Activated CD8-positive, alpha-beta memory T cell treated with anti-CD3 and anti-CD28 coated beads, Interleukin-2, amount 10 ng/mL, durations not matched to agents 7 days and 5 days (primary cell): ENCODE results near the gene PAFAH1B1. TPM values are rescaled to one million over a fixed set of nuclear protein-coding genes. Genes with fewer than 3 reads are reported as not detected.
"Not testable (repeated sequence)": the region's sequence is repeated elsewhere in the genome, so short reads cannot be mapped to it uniquely, and the experiment has no call there.

Source experiments
- ATAC-seq: fragments of 150-1000 bp; cut with Tn5 transposase; one replicate; pipeline ENCODE4 v1.10.0; 2021; ENCODE audit warnings: moderate library complexity
- CTCF ChIA-PET: fragments of 350-600 bp; sonication (Branson Sonifier 250); formaldehyde crosslinking; loops from one replicate; lab custom pipeline; 2021; ENCODE audit warnings: antibody characterized with exemption; lab: Charles Lee
- DNase-seq: peaks from one replicate; pipeline ENCODE4 v3.0.0-alpha.2; 2020
- H3K27ac Mint-ChIP-seq: one replicate; pipeline ENCODE4 v1.8.0; 2021; ENCODE audit warnings: mild to moderate bottlenecking, mixed read lengths
- H3K27me3 Mint-ChIP-seq: one replicate; pipeline ENCODE4 v1.8.0; 2021; ENCODE audit warnings: mixed read lengths
- H3K36me3 Mint-ChIP-seq: one replicate; pipeline ENCODE4 v1.8.0; 2021; ENCODE audit warnings: mild to moderate bottlenecking, mixed read lengths
- H3K4me1 Mint-ChIP-seq: one replicate; pipeline ENCODE4 v1.8.0; 2021; ENCODE audit warnings: mixed read lengths
- H3K4me3 Mint-ChIP-seq: one replicate; pipeline ENCODE4 v1.8.0; 2021; ENCODE audit warnings: mild to moderate bottlenecking, moderate library complexity, mixed read lengths
- H3K9me3 Mint-ChIP-seq: one replicate; pipeline ENCODE4 v1.8.0; 2022; ENCODE audit warnings: low read depth, mixed read lengths
- total RNA-seq, 2 experiments: library from RNA; stranded (reverse); gene quantifications; one replicate each; pipeline ENCODE4 v1.2.3, GENCODE V29; 2021

Gene PAFAH1B1
- total RNA-seq, 2 experiments from 2014 or later = 170 to 175 TPM

DNA sequence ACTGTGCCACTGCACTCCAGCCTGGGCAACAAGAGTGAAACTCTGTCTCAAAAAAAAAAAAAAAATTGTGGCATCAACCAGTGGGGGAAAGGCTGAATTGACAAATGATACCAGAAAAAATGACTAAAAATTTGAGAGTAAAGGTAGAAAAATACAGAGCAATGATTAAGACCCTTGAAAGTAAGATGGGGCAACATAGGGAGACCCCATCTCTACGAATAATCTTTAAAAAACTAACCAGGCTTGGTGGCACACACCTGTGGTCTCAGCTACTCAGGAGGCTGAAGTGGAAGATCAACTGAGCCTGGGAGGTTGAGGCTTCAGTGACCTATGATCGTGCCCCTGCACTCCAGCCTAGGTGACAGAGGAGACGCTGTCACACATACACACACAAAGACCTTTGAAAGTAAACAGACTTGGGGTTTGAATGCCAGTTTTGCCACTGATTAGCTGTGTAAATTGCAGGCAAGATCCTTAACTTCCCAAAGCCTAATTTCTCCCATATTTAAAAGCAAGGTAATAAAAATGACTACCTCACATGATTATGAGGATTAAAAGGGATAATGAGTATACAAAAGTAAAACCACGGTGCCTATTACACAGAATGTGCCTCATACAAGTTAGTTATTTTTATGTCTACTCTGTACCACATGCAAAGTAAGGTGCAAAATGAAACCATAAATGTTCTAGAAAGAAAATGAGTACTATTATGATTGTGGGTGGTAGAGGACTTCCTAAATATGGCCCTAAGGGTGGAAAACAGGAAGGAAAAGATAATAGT, 21.7 kb upstream of the PAFAH1B1 start:
- DNase-seq = no peak
- no peaks in the 10 kb centered on the region for H3K27me3 Mint-ChIP-seq
- peaks cover 10% of the 10 kb centered on the region for H3K4me1 Mint-ChIP-seq
- H3K4me3 Mint-ChIP-seq = no peak overlapping the region
- CTCF ChIA-PET = interaction anchor here (1.2 kb wide), 1 partner anchor 11 kb away, joined by 4 read pairs; no protein-coding TSS in a partner anchor
- no peaks in the 10 kb centered on the region for H3K36me3 Mint-ChIP-seq
- ATAC-seq = no peak
- H3K27ac Mint-ChIP-seq = no peak overlapping the region
- no peaks in the 10 kb centered on the region for H3K9me3 Mint-ChIP-seq

DNA sequence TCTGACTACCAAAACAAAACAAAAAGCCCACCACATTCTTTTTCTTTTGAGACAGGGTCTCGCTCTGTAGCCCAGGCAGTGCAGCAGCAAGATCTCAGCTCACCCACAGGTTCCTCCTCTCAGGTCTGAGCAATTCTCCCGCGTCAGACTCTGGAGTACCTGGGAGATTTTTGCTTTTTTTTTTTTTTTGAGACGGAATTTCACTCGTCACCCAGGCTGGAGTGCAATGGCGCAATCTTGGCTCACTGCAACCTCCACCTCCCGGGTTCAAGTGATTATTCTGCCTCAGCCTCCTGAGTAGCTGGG, 21.2 kb upstream of the PAFAH1B1 start:
- CTCF ChIA-PET = interaction anchor here (1.2 kb wide), 1 partner anchor 10 kb away, joined by 4 read pairs; no protein-coding TSS in a partner anchor
- H3K27ac Mint-ChIP-seq, DNase-seq, ATAC-seq, H3K9me3 Mint-ChIP-seq, H3K27me3 Mint-ChIP-seq, H3K4me3 Mint-ChIP-seq, H3K36me3 Mint-ChIP-seq, H3K4me1 Mint-ChIP-seq: not testable (repeated sequence)

DNA sequence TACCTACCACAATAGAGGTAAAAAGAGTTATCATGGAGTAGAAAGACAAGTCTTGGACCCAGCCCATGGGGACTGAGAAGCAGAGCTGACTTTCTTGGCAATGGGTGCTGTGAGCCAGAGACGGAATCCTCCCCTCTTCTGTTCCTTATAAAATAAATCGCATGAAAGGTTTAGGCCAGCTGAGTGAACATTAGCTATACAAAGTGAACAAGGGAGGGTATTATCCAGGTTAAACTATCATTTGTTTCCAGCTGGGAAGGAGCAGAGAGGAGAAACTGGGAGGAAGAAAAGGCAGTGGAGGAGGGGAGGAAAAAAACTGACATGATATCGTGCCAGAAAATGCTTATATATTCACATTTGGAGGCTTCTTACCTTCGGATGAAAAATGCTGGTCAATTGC, 13.3 kb upstream of the PAFAH1B1 start:
- no peaks in the 10 kb centered on the region for H3K36me3 Mint-ChIP-seq
- CTCF ChIA-PET = no interaction called here
- DNase-seq = no peak
- H3K4me3 Mint-ChIP-seq = no peak overlapping the region
- H3K9me3 Mint-ChIP-seq = no peaks in the 10 kb centered on the region
- H3K4me1 Mint-ChIP-seq = no peaks in the 10 kb centered on the region
- ATAC-seq = no peak
- H3K27ac Mint-ChIP-seq = no peak overlapping the region
- H3K27me3 Mint-ChIP-seq = peaks cover 12% of the 10 kb centered on the region

DNA sequence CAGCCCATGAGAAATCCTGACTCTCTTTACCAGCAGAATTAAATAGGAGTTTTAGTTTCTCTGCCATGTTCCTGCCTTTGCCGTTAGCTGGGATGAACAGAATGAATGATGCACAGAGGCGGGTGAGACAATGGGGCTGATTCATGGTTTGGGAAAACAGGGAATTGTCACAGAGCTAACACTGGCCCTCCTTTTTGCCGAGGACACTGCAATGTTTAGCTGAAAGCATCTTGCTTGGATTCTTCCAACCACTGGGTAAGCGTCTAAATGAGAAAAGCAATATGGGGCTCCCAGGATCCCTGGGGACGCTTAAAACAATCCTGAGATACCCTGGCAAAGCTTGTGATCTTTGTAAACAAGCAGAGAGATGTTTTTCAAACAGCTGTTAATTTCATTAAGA, 12.8 kb upstream of the PAFAH1B1 start:
- Mint-ChIP-seq H3K4me1 (no peaks in the 10 kb centered on the region), H3K4me3 (no peak overlapping the region), H3K27ac (no peak overlapping the region), H3K27me3 (peaks cover 12% of the 10 kb centered on the region), H3K9me3 (no peaks in the 10 kb centered on the region), H3K36me3 (no peaks in the 10 kb centered on the region)
- DNase-seq (no peak), ATAC-seq (no peak)
- CTCF ChIA-PET = no interaction called here

DNA sequence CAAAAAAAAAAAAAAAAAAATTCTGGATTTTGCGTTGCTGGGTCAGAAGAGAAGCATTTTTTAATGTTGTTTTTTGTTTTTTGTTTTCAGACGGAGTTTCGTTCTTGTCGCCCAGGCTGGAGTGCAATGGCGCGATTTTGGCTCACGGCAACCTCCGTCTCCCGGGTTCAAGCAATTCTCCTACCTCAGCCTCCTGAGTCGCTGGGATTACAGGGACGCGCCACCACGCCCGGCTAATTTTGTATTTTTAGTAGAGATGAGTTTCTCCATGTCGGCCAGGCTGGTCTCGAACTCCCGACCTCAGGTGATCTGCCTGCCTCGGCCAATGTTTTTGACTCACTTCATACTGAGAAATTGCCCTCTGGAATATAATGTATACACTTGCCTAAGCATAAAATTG, 11.0 kb upstream of the PAFAH1B1 start:
- Mint-ChIP-seq H3K27ac (no peak overlapping the region), H3K36me3 (no peaks in the 10 kb centered on the region), H3K4me1 (no peaks in the 10 kb centered on the region), H3K9me3 (no peaks in the 10 kb centered on the region), H3K4me3 (no peak overlapping the region), H3K27me3 (peaks cover 19% of the 10 kb centered on the region)
- CTCF ChIA-PET = interaction anchor here (1.4 kb wide), 1 partner anchor 11 kb away, joined by 4 read pairs; no protein-coding TSS in a partner anchor
- no peak for DNase-seq
- ATAC-seq = no peak

DNA sequence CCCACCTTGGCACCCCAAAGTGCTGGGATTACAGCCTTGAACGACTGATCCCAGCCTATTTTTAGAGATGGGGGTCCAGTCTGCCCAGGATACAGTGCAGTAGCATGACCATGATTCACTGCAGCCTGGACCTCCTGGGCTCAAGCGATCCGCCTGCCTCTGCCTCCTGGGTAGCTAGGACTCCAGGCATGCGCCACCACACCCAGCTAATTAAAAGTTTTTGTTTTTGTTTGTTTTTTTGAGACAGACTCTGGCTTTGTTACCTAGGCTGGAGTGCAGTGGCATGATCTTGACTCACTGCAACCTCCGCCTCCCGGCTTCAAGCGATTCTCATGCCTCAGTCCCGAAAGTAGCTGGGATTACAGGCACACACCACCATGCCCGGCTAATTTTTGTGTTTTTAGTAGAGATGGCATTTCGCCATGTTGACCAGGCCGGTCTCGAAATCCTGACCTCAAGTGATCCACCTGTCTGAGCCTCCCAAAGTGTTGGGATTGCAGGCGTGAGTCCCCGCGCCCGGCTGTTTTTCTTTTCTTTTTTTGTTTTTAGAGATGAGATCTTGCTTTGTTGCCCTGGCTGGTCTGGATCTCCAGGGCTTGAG, 2.3 kb upstream of the PAFAH1B1 start:
- no peaks in the 10 kb centered on the region for H3K9me3 Mint-ChIP-seq
- no peak overlapping the region for H3K27ac Mint-ChIP-seq
- CTCF ChIA-PET = no interaction called here
- H3K36me3 Mint-ChIP-seq = peaks cover 2% of the 10 kb centered on the region
- DNase-seq = no peak
- H3K27me3 Mint-ChIP-seq = peaks cover 5% of the 10 kb centered on the region
- H3K4me1 Mint-ChIP-seq = peaks cover 14% of the 10 kb centered on the region
- no peak for ATAC-seq
- H3K4me3 Mint-ChIP-seq = no peak overlapping the region

DNA sequence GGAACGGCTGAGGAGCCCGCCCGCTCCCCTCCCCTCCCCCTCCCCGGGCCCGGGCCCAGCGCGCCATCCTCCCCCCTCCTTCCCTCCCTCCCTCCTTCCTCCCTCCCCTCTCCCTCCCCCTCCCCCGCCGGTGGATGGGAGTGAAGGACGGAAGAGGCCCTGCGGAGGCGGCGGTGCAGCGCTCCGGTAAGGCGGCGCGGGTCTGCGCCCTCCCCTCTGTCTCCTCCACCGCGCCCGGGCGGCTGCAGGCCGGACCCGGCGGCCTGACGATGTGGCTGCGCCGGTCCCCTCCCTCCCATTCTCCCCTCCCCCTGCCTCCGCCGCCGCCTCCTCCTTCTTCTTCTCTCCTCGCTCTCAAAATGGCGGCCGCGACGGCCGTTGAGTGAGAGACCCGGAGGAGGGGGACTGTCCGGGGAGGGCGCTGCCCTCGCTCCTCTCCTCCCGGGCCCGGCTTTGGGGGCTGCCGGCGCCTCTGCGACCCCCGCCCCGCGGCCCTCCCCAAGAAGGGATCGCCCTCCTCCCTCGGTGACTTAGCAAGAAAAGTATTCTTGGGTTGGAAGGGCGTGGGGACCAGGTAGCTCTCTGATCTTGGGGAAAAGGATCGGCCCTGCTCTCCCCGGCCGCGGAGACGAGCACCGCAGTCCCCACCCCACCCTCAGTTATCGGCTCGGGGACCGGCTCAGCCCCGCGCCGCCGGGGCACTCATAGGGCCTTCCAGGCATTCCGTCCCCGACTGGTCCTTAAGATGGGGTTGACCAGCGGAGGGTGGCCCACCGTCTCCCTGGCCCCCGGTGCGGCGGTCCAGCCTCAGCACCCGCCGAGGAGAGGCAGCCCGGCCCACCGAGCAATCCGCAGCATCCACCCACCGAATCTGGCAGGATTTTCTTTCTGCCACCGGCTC, 617 bp downstream of the PAFAH1B1 start:
- H3K36me3 Mint-ChIP-seq = peaks cover 16% of the 10 kb centered on the region
- CTCF ChIA-PET = interaction anchor here (1.5 kb wide), 1 partner anchor 80 kb away, joined by 4 read pairs; no protein-coding TSS in a partner anchor
- ATAC-seq = peak; percentile 67
- H3K9me3 Mint-ChIP-seq = no peaks in the 10 kb centered on the region
- no peaks in the 10 kb centered on the region for H3K27me3 Mint-ChIP-seq
- H3K27ac Mint-ChIP-seq = peak overlapping the region; percentile 96
- DNase-seq = peak; percentile 88
- H3K4me1 Mint-ChIP-seq = peaks cover 35% of the 10 kb centered on the region
- peak overlapping the region; percentile 90 for H3K4me3 Mint-ChIP-seq

DNA sequence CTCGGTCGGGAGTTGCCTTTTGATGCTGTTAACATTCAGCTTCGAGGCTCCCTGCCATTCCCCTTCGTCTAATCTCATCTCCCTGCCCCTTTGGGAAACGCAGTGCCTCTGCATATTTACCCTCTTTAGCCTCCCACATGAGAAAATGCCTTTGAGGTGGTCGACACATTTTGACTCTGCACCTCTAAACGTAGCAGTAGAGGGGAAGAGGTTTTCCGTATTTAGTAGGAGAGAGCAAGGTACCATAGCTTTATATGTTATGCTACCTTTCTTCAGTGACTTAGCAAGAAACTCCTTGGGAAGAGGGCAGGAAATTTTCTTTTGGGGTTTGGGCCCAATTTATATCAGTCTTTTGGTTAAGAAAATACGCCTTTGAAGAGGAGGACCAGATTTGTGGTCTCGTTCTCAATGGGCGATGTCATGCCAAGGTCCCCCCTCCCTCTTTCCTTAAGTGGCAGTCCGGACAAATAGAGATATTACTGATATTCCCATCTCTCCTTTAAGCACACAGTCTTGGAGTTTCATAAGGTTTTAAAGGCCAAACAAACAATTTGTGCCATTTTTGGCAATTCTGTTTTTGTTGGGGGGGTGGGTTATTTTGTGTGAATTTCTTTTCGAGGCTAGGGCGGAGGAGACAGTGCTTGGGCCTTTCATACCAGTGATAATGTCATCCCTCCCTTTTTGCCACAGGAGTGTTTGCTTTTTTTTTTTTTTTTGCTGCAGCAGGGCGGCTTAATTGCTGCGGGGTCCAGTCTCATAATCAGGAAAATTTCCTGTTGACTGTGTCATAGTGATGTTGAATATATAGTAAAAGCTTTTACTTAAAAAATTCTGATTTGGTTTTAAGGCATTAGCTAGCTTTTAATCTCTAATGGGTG, 1.5 kb downstream of the PAFAH1B1 start:
- CTCF ChIA-PET = interaction anchor here (0.6 to 1.5 kb wide), 3 partner anchors 96 to 599 kb away, joined by 4 to 5 read pairs (median 4); no protein-coding TSS in a partner anchor
- Mint-ChIP-seq H3K4me1 (peaks cover 41% of the 10 kb centered on the region), H3K27me3 (no peaks in the 10 kb centered on the region), H3K4me3 (peak overlapping the region; percentile 90), H3K36me3 (peaks cover 22% of the 10 kb centered on the region), H3K9me3 (no peaks in the 10 kb centered on the region), H3K27ac (peak overlapping the region; percentile 90)
- ATAC-seq (no peak), DNase-seq (no peak)

DNA sequence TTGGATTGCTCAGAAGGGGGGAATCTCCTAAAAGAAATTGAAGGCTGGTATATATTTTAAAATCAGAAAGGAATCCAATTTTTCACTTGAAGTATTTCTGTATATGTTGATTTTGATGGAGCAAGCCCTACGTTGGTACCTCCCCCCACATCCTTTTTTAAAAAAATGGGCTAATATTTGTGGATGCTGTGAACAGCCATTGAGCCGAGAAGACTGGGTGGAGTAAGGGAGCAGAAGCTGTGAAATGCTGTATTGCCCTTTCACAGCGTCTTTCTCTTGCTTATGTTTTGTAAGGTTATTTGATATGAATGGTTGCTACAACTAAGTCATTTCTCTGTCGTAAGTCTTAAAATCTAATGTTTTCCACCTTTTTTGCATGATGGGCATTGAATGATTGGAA, 2.3 kb downstream of the PAFAH1B1 start:
- Mint-ChIP-seq H3K4me1 (peaks cover 42% of the 10 kb centered on the region), H3K27ac (peak overlapping the region; percentile 90), H3K27me3 (no peaks in the 10 kb centered on the region), H3K4me3 (peak overlapping the region; percentile 90), H3K9me3 (no peaks in the 10 kb centered on the region), H3K36me3 (peaks cover 24% of the 10 kb centered on the region)
- no peak for DNase-seq
- CTCF ChIA-PET = interaction anchor here (0.6 to 1.5 kb wide), 3 partner anchors 97 to 600 kb away, joined by 4 to 5 read pairs (median 4); no protein-coding TSS in a partner anchor
- no peak for ATAC-seq

DNA sequence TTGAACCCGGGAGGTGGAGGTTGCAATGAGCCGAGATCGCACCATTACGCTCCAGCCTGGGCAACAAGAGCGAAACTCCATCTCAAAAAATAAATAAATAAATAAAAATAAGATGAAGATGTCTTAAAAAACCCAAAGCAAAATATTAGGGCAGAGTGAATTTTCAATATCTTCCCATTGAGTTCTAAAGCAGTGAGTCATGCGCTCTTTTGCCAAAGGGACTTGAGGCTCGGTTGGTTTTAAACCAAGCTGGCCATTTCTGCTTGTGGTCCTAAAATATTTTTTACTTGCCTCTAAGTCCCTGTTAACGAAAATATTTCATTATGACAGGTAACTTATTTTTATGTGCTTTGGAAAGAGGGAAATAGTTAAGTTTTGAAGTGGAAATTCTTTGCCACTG, 4.7 kb downstream of the PAFAH1B1 start:
- no peak for ATAC-seq
- CTCF ChIA-PET = interaction anchor here (1.2 kb wide), 1 partner anchor 216 kb away, joined by 4 read pairs; no protein-coding TSS in a partner anchor
- Mint-ChIP-seq H3K36me3 (peaks cover 32% of the 10 kb centered on the region), H3K4me3 (no peak overlapping the region), H3K27ac (no peak overlapping the region), H3K4me1 (peaks cover 49% of the 10 kb centered on the region), H3K9me3 (no peaks in the 10 kb centered on the region), H3K27me3 (no peaks in the 10 kb centered on the region)
- DNase-seq = no peak

DNA sequence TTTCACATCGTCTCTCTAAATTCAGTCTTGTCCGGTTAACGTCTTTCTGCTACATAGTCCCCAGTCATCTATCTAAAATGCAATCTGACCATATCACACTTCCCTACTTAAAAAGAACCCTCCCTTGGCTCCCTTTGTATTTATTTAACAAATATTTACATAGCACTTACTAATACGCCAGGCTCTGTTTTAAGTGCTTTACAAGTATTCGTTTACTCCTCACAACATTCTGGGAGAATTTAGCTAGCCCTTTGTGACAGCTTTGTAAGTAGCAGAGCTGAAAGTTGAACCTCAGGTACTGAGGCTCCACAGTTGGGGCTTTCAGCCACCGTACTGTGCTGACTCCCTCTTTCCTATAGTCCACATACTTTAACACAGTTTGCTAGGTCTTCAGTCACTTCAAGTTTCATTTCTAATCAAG, 9.2 kb downstream of the PAFAH1B1 start:
- Mint-ChIP-seq H3K27ac (peak overlapping the region; percentile 20), H3K9me3 (no peaks in the 10 kb centered on the region), H3K36me3 (peaks cover 39% of the 10 kb centered on the region), H3K27me3 (no peaks in the 10 kb centered on the region), H3K4me3 (no peak overlapping the region), H3K4me1 (peaks cover 45% of the 10 kb centered on the region)
- CTCF ChIA-PET = no interaction called here
- ATAC-seq (no peak), DNase-seq (no peak)

DNA sequence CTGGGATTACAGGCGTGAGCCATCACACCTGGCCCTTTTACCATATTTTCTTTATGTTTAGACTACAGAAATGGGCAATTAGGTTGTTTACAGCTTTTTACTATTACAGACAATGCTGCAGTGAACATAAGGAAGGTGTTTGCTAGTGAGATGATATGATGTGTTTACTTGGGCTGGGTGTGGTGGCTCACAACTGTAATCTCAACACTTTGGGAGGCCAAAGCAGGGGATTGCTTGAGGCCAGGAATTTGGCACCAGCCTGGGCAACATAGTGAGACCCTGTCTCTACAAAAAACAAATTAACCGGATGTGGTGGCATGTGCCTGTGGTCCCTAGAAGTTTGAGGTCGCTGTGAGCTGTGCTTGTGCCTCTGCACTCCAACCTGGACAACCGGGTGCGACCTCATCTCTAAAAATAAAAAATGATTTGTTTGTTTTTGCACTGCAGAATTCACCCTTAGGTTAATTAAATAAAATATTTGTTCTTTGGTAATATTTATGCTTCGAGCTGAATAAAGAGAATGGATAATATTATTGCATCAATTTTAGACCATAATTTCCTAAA, 15.0 kb downstream of the PAFAH1B1 start:
- peaks cover 19% of the 10 kb centered on the region for H3K36me3 Mint-ChIP-seq
- H3K4me3 Mint-ChIP-seq = no peak overlapping the region
- no peaks in the 10 kb centered on the region for H3K9me3 Mint-ChIP-seq
- H3K27ac Mint-ChIP-seq = no peak overlapping the region
- DNase-seq (no peak), ATAC-seq (no peak)
- peaks cover 44% of the 10 kb centered on the region for H3K4me1 Mint-ChIP-seq
- CTCF ChIA-PET = interaction anchor here (0.9 kb wide), 1 partner anchor 134 kb away, joined by 3 read pairs; no protein-coding TSS in a partner anchor
- H3K27me3 Mint-ChIP-seq = no peaks in the 10 kb centered on the region
